Psoas muscle (tissue), 8 donors: ENCODE data around the gene DCANP1. TPM values are rescaled to one million over a fixed set of nuclear protein-coding genes. Genes with fewer than 3 reads are reported as not detected.

Experiments
- ATAC-seq, 4 donors: fragments of 200-7000 bp; cut with Tn5 transposase; one replicate each; pipeline ENCODE4 v1.9.1; 2020; ENCODE audit warnings: moderate library complexity in 3 of 4, mild to moderate bottlenecking in 2 of 4
- DNase-seq, 2 donors: peaks; one replicate each; pipeline ENCODE4 v3.0.0-alpha.2; 2020
- H3K27ac ChIP-seq: fragments of 200-600 bp; one replicate; pipeline ENCODE4 v1.8.0; 2022
- H3K27me3 ChIP-seq, 3 donors: fragments of 200-600 bp in 1 of 3; one replicate each; pipeline versions ENCODE4 v1.6.1 to v1.8.0; 2013 to 2022; ENCODE audit warnings: low read length in 2 of 3, mild to moderate bottlenecking in 2 of 3, moderate library complexity in 1 of 3; ENCODE audit not compliant: insufficient read depth in 3 of 3
- H3K36me3 ChIP-seq, 2 donors: fragments of 200-600 bp in 1 of 2; one replicate each; pipeline versions ENCODE4 v1.6.1 to v1.8.0; 2013 to 2022; ENCODE audit warnings: low read depth in 1 of 2, mild to moderate bottlenecking in 1 of 2, moderate library complexity in 1 of 2; ENCODE audit not compliant: insufficient read depth in 1 of 2
- H3K4me1 ChIP-seq: fragments of 200-600 bp; one replicate; pipeline ENCODE4 v1.8.0; 2022
- H3K4me3 ChIP-seq: fragments of 200-600 bp; one replicate; pipeline ENCODE4 v1.8.0; 2022; ENCODE audit warnings: mild to moderate bottlenecking
- H3K9me3 ChIP-seq: fragments of 200-600 bp; one replicate; pipeline ENCODE4 v1.8.0; 2022
- CTCF ChIP-seq: fragments of 200-600 bp; IDR thresholded peaks from one replicate; pipeline ENCODE4 v1.8.0; 2022; ENCODE audit warnings: antibody characterized with exemption
- WGBS, 3 donors: extraction: QIAGEN DNeasy Blood & Tissue Kit; methylation state at CpG; one replicate each; pipeline versions ENCODE4 v1.1.6 to v1.1.7; 2013; 5-methylcytosine and 5-hydroxymethylcytosine counted together
- intact Hi-C, 2 donors: fragments of 100-400 bp; cut with DNase I; formaldehyde crosslinking; loops; one replicate each; pipeline versions ENCODE4 v1.11.0 to v1.14.2; 2022
- polyA plus RNA-seq, 3 donors: library from polyadenylated mRNA; stranded (reverse); fragments of 200-250 nt; gene quantifications; one replicate each; pipeline ENCODE4 v1.2.3, GENCODE V29; 2013
- total RNA-seq, 4 donors: library from RNA; stranded (reverse); fragmentation: NEBNext Ultra II Directional in 2 of 4; extraction: Animal tissue kit (Norgen Biotek cat#: 25700) in 2 of 4; gene quantifications; one replicate each; pipeline versions ENCODE4 v1.2.1 to v1.2.4, GENCODE V29; 2021 to 2023
- donor health status: healthy with polysubstance abuse.
- donor health status: DM: no; HTN: no; CAD: no; lungs with moderate emphysema.
- donor health status: Bipolar disorder and iron deficiency.
- donor health status: healthy.
- donor health status: DM: yes; HTN: yes; CAD: no.
- donor health status: DM: no; HTN: no; CAD: no.
- donor health status: DM: no; HTN: no; CAD: no.
- donor health status: DM: yes; HTN: yes; CAD: no.

Gene DCANP1
- total and polyA plus RNA-seq, 7 donors, result 0.01 TPM; not detected in 6

GRCh38 chr5:135455876-135456237 is 8.7 kb upstream of the DCANP1 start:
- no peak overlapping the region for H3K27ac ChIP-seq
- 85 to 94% (median 93%) methylated on average over 4 of the region's 4 CpGs for WGBS, 3 donors
- no peak for TF ChIP-seq CTCF
- no peak overlapping the region for H3K4me3 ChIP-seq
- no peak for ATAC-seq
- H3K4me1 ChIP-seq, result no peaks in the 10 kb centered on the region
- H3K9me3 ChIP-seq, result no peaks in the 10 kb centered on the region
- intact Hi-C loops, result no loop called here
- DNase-seq, result no peak
- H3K27me3 ChIP-seq, result no peaks in the 10 kb centered on the region
- H3K36me3 ChIP-seq, result no peaks in the 10 kb centered on the region

GRCh38 chr5:135454946-135455345 is 7.8 kb upstream of the DCANP1 start:
- no peak overlapping the region for H3K27ac ChIP-seq
- no peaks in the 10 kb centered on the region for H3K36me3 ChIP-seq
- intact Hi-C loops, result no loop called here
- H3K4me3 ChIP-seq, result no peak overlapping the region
- 81 to 97% (median 97%) methylated on average over 3 of the region's 3 CpGs for WGBS, 3 donors
- H3K9me3 ChIP-seq, result no peaks in the 10 kb centered on the region
- TF ChIP-seq CTCF, result no peak
- H3K4me1 ChIP-seq, result no peaks in the 10 kb centered on the region
- DNase-seq (no peak), ATAC-seq (no peak)
- no peaks in the 10 kb centered on the region for H3K27me3 ChIP-seq

- intact Hi-C loops, result no loop called here
- no peak overlapping the region for H3K27ac ChIP-seq
- no peak overlapping the region for H3K4me3 ChIP-seq
- DNase-seq, result no peak
- no peaks in the 10 kb centered on the region for H3K9me3 ChIP-seq
- H3K4me1 ChIP-seq, result no peaks in the 10 kb centered on the region
- ATAC-seq, result no peak
- WGBS, 3 donors, result 71 to 90% (median 89%) methylated on average over 4 of the region's 4 CpGs
- TF ChIP-seq CTCF, result no peak
- H3K27me3 ChIP-seq, result no peaks in the 10 kb centered on the region
- H3K36me3 ChIP-seq, result no peaks in the 10 kb centered on the region
Measured at GRCh38 chr5:135453613-135454012, 6.5 kb upstream of the DCANP1 start.

- H3K27ac ChIP-seq, result no peak within 1 kb of the TSS
- no peak within 1 kb of the TSS for H3K4me3 ChIP-seq
- 80 to 82% (median 80%) methylated on average over 10 of the region's 10 CpGs for WGBS, 3 donors
Measured at GRCh38 chr5:135452321-135453030, 5.3 kb upstream of the DCANP1 start, which contains the start of gene TIFAB. TIFAB (minus strand) TSS chr5:135452351; CDS start chr5:135449939, 2,412 bp downstream.

More at GRCh38 chr5:135452321-135453030, 5.3 kb upstream of the DCANP1 start, which contains the start of gene TIFAB:
- TF ChIP-seq CTCF, result no peak
- intact Hi-C loops, result no loop called here
- no peak for DNase-seq
- no peaks in the 10 kb centered on the region for H3K9me3 ChIP-seq
- no peaks in the 10 kb centered on the region for H3K36me3 ChIP-seq
- no peaks in the 10 kb centered on the region for H3K4me1 ChIP-seq
- ATAC-seq, result no peak
- H3K27me3 ChIP-seq, result no peaks in the 10 kb centered on the region
